ENCODE results near the gene COLGALT1.

COLGALT1 gene

GRCh38 chr19:17542793-17543582, 12.5 kb upstream of the COLGALT1 start:
- TF ChIP-seq GATA2 (IDR thresholded peaks at IDR 0.05; ENCODE audit: low read depth, low read length) = no peak
- TF ChIP-seq GATA3 (IDR thresholded peaks at IDR 0.05; ENCODE audit: low read depth, low read length) = no peak

GRCh38 chr19:17543986-17544385, 11.5 kb upstream of the COLGALT1 start:
- TF ChIP-seq GATA2 (IDR thresholded peaks at IDR 0.05; ENCODE audit: low read depth, low read length) (no peak), GATA3 (IDR thresholded peaks at IDR 0.05; ENCODE audit: low read depth, low read length) (no peak)

- TF ChIP-seq GATA3 (IDR thresholded peaks at IDR 0.05; ENCODE audit: low read depth, low read length) = no peak
- TF ChIP-seq GATA2 (IDR thresholded peaks at IDR 0.05; ENCODE audit: low read depth, low read length) = no peak
Measured at GRCh38 chr19:17544418-17544817, 11.0 kb upstream of the COLGALT1 start.

- no peak for TF ChIP-seq GATA2 (IDR thresholded peaks at IDR 0.05; ENCODE audit: low read depth, low read length)
- no peak for TF ChIP-seq GATA3 (IDR thresholded peaks at IDR 0.05; ENCODE audit: low read depth, low read length)
Measured at GRCh38 chr19:17548145-17548544, 7.3 kb upstream of the COLGALT1 start.

GRCh38 chr19:17549085-17549740, 6.2 kb upstream of the COLGALT1 start:
- TF ChIP-seq GATA3 (IDR thresholded peaks at IDR 0.05; ENCODE audit: low read depth, low read length) (no peak), GATA2 (IDR thresholded peaks at IDR 0.05; ENCODE audit: low read depth, low read length) (no peak)

- TF ChIP-seq GATA3 (IDR thresholded peaks at IDR 0.05; ENCODE audit: low read depth, low read length) (no peak), GATA2 (IDR thresholded peaks at IDR 0.05; ENCODE audit: low read depth, low read length) (no peak)
Measured at GRCh38 chr19:17550076-17550667, 5.3 kb upstream of the COLGALT1 start.

GRCh38 chr19:17553256-17553655, 2.2 kb upstream of the COLGALT1 start:
- TF ChIP-seq GATA2 (IDR thresholded peaks at IDR 0.05; ENCODE audit: low read depth, low read length) (no peak), GATA3 (IDR thresholded peaks at IDR 0.05; ENCODE audit: low read depth, low read length) (no peak)

- TF ChIP-seq GATA3 (IDR thresholded peaks at IDR 0.05; ENCODE audit: low read depth, low read length) = no peak
- no peak for TF ChIP-seq GATA2 (IDR thresholded peaks at IDR 0.05; ENCODE audit: low read depth, low read length)
Measured at GRCh38 chr19:17554968-17555479, 425 bp upstream of the COLGALT1 start.

- TF ChIP-seq GATA2 (IDR thresholded peaks at IDR 0.05; ENCODE audit: low read depth, low read length) (no peak), GATA3 (IDR thresholded peaks at IDR 0.05; ENCODE audit: low read depth, low read length) (no peak)
Measured at GRCh38 chr19:17555929-17556813, 722 bp downstream of the COLGALT1 start.

GRCh38 chr19:17556995-17557394, 1.5 kb downstream of the COLGALT1 start:
- TF ChIP-seq GATA2 (IDR thresholded peaks at IDR 0.05; ENCODE audit: low read depth, low read length) (no peak), GATA3 (IDR thresholded peaks at IDR 0.05; ENCODE audit: low read depth, low read length) (no peak)

- no peak for TF ChIP-seq GATA3 (IDR thresholded peaks at IDR 0.05; ENCODE audit: low read depth, low read length)
- TF ChIP-seq GATA2 (IDR thresholded peaks at IDR 0.05; ENCODE audit: low read depth, low read length) = no peak
Measured at GRCh38 chr19:17557466-17557865, 2.0 kb downstream of the COLGALT1 start.

- TF ChIP-seq GATA2 (IDR thresholded peaks at IDR 0.05; ENCODE audit: low read depth, low read length) = no peak
- TF ChIP-seq GATA3 (IDR thresholded peaks at IDR 0.05; ENCODE audit: low read depth, low read length) = no peak
Measured at GRCh38 chr19:17560205-17560595, 4.8 kb downstream of the COLGALT1 start.

GRCh38 chr19:17562097-17562496, 6.6 kb downstream of the COLGALT1 start:
- no peak for TF ChIP-seq GATA3 (IDR thresholded peaks at IDR 0.05; ENCODE audit: low read depth, low read length)
- no peak for TF ChIP-seq GATA2 (IDR thresholded peaks at IDR 0.05; ENCODE audit: low read depth, low read length)

- TF ChIP-seq GATA3 (IDR thresholded peaks at IDR 0.05; ENCODE audit: low read depth, low read length) = no peak
- TF ChIP-seq GATA2 (IDR thresholded peaks at IDR 0.05; ENCODE audit: low read depth, low read length) = no peak
Measured at GRCh38 chr19:17562561-17562960, 7.1 kb downstream of the COLGALT1 start.
